OCI-LY3 (cell line): ENCODE data around the gene ANKZF1.
A peak's percentile ranks its signal among the peaks of the same experiment; 100 is the strongest.

Source experiments
- H2AFZ ChIP-seq: fragments of 200-600, 300-600 bp; shearing (Covaris generic); 2 replicates; pipeline ENCODE4 v1.6.0; 2014; ENCODE audit warnings: antibody characterized with exemption, low read depth, low read length
- H3K27ac ChIP-seq: fragments of 200-600, 300-600 bp; sonication (generic); 2 replicates; pipeline ENCODE4 v1.5.1; 2014; ENCODE audit warnings: mild to moderate bottlenecking, low read length, moderate library complexity, mixed read lengths
- H3K27me3 ChIP-seq: fragments of 200-600, 300-600 bp; sonication (generic); 2 replicates; pipeline ENCODE4 v1.6.1; 2014; ENCODE audit warnings: low read depth, low read length, mixed read lengths
- H3K36me3 ChIP-seq: fragments of 200-600, 300-600 bp; sonication (generic); replicated peaks from 2 replicates; pipeline ENCODE3; 2014; ENCODE audit warnings: low read depth, low read length, mixed read lengths
- H3K4me1 ChIP-seq: fragments of 300-600, 200-600 bp; sonication (generic); 2 replicates; pipeline ENCODE4 v1.6.1; 2014; ENCODE audit warnings: low read length, mixed read lengths
- H3K4me2 ChIP-seq: fragments of 200-600, 300-600 bp; sonication (generic); 2 replicates; pipeline ENCODE4 v1.6.1; 2014; ENCODE audit warnings: low read length, mixed read lengths
- H3K4me3 ChIP-seq: fragments of 300-600, 200-600 bp; sonication (generic); 2 replicates; pipeline ENCODE4 v1.5.1; 2014; ENCODE audit warnings: antibody characterized with exemption, mild to moderate bottlenecking, low read length, moderate library complexity
- H3K79me2 ChIP-seq: fragments of 300-600, 200-600 bp; shearing (Covaris generic); 2 replicates; pipeline ENCODE4 v1.6.1; 2014; ENCODE audit warnings: mild to moderate bottlenecking, low read length, mixed read lengths
- H3K9ac ChIP-seq: fragments of 300-600, 200-600 bp; shearing (Covaris generic); 2 replicates; pipeline ENCODE4 v1.6.0; 2014; ENCODE audit warnings: mild to moderate bottlenecking, low read length, moderate library complexity
- H3K9me3 ChIP-seq: fragments of 200-600, 300-600 bp; shearing (Covaris generic); 2 replicates; pipeline ENCODE4 v1.6.1; 2014; ENCODE audit warnings: low read length, mixed read lengths; ENCODE audit not compliant: insufficient read depth
- H4K20me1 ChIP-seq: fragments of 200-600, 300-600 bp; sonication (generic); 2 replicates; pipeline ENCODE4 v1.6.1; 2016; ENCODE audit warnings: low read length, mixed read lengths; ENCODE audit not compliant: insufficient read depth
- EZH2phosphoT487 ChIP-seq: fragments of 200-600 bp; shearing (Covaris generic); IDR thresholded peaks from 2 replicates; pipeline ENCODE4 v1.6.1; 2018; ENCODE audit warnings: antibody characterized with exemption, mixed run types, low read depth
- TF ChIP-seq, protein P1 (sequence below): fragments of 200-600, 300-600 bp; sonication (generic); IDR thresholded peaks from 2 replicates; pipeline ENCODE4 v1.5.1; 2014; ENCODE audit warnings: antibody characterized with exemption, low read length, low read depth

Gene ANKZF1

DNA sequence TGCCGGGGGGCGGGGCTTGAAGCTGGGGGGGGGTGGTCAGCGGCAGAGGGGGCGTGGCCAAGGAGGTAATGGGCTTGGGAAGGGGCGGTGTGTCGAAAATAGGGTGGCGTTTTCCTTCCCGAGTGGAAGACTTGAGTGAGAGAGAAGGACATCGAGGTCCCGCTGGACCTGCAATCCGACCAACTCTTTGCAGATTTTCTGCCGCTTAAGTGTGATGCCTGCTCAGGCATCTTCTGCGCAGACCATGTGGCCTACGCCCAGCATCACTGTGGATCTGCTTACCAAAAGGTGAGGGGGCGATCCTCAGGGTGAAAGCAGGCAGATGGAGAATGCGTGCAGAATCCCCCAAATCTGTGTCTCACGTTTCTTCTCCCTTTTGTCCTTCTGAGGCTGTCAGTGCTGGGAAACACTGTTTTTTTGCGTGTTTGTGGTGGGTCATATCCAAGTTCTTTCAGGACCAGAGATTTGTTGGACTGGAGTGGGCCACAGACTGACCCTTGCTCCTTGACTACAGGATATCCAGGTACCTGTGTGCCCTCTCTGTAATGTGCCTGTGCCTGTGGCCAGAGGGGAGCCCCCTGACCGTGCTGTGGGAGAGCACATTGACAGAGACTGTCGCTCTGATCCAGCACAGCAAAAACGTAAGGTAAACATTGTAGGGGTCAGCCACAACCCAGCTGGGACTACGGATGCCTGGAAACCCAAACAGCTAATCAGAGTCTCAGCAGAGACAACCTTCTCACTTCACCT lies 22.3 kb upstream of the ANKZF1 start:
- H3K4me1 ChIP-seq, result peaks cover 7% of the 10 kb centered on the region
- TF ChIP-seq, protein P1, sequence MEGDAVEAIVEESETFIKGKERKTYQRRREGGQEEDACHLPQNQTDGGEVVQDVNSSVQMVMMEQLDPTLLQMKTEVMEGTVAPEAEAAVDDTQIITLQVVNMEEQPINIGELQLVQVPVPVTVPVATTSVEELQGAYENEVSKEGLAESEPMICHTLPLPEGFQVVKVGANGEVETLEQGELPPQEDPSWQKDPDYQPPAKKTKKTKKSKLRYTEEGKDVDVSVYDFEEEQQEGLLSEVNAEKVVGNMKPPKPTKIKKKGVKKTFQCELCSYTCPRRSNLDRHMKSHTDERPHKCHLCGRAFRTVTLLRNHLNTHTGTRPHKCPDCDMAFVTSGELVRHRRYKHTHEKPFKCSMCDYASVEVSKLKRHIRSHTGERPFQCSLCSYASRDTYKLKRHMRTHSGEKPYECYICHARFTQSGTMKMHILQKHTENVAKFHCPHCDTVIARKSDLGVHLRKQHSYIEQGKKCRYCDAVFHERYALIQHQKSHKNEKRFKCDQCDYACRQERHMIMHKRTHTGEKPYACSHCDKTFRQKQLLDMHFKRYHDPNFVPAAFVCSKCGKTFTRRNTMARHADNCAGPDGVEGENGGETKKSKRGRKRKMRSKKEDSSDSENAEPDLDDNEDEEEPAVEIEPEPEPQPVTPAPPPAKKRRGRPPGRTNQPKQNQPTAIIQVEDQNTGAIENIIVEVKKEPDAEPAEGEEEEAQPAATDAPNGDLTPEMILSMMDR, result no peak
- TF ChIP-seq EZH2phosphoT487, result no peak
- no peak overlapping the region for H2AFZ ChIP-seq
- H3K79me2 ChIP-seq, result no peaks in the 10 kb centered on the region
- H3K27ac ChIP-seq, result peak overlapping the region; percentile 67
- H4K20me1 ChIP-seq, result no peaks in the 10 kb centered on the region
- H3K4me3 ChIP-seq, result peak overlapping the region; percentile 91
- H3K4me2 ChIP-seq, result peak overlapping the region; percentile 95
- H3K36me3 ChIP-seq, result no peaks in the 10 kb centered on the region
- H3K9me3 ChIP-seq, result no peaks in the 10 kb centered on the region
- H3K9ac ChIP-seq, result peak overlapping the region; percentile 86
- no peaks in the 10 kb centered on the region for H3K27me3 ChIP-seq

DNA sequence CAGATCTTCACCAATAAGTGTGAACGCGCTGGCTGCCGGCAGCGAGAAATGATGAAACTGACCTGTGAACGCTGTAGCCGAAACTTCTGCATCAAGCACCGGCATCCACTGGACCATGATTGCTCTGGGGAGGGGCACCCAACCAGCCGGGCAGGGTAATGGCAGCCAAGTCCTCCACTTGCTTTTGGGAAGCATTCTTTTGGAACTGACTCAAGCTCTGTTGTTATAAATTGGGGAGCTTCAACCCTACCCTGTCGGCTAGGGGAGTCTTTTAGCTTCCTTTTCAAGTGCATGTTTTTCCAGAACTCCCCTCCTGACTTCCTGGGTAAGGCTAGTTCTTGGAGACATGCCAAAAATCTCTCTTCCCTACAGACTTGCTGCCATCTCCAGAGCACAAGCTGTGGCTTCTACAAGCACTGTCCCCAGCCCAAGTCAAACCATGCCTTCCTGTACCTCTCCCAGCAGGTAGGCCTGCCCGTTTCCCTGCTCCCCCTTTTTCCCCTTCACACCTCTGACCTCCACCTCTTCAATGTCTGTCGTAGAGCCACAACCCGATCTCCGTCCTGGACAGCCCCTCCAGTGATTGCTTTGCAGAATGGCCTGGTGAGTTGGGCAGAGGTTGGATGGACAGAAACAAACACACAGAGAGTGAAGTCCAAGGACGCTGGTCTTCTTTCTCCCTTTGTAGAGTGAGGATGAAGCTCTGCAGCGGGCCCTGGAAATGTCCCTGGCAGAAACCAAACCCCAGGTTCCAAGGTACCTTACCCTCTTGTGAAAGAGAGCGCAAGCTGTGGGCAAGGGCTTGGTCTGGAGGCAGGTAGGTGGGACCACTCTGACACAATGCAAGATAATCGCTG lies 21.5 kb upstream of the ANKZF1 start:
- no peak for TF ChIP-seq EZH2phosphoT487
- TF ChIP-seq, protein P1, result no peak
- no peaks in the 10 kb centered on the region for H3K36me3 ChIP-seq
- no peak overlapping the region for H3K27ac ChIP-seq
- H3K79me2 ChIP-seq, result no peaks in the 10 kb centered on the region
- no peak overlapping the region for H3K9ac ChIP-seq
- no peaks in the 10 kb centered on the region for H4K20me1 ChIP-seq
- H2AFZ ChIP-seq, result no peak overlapping the region
- H3K4me2 ChIP-seq, result peak overlapping the region; percentile 95
- no peaks in the 10 kb centered on the region for H3K9me3 ChIP-seq
- H3K4me3 ChIP-seq, result peak overlapping the region; percentile 91; the same call in 1 of the 2 replicates
- H3K27me3 ChIP-seq, result no peaks in the 10 kb centered on the region
- H3K4me1 ChIP-seq, result peaks cover 7% of the 10 kb centered on the region

DNA sequence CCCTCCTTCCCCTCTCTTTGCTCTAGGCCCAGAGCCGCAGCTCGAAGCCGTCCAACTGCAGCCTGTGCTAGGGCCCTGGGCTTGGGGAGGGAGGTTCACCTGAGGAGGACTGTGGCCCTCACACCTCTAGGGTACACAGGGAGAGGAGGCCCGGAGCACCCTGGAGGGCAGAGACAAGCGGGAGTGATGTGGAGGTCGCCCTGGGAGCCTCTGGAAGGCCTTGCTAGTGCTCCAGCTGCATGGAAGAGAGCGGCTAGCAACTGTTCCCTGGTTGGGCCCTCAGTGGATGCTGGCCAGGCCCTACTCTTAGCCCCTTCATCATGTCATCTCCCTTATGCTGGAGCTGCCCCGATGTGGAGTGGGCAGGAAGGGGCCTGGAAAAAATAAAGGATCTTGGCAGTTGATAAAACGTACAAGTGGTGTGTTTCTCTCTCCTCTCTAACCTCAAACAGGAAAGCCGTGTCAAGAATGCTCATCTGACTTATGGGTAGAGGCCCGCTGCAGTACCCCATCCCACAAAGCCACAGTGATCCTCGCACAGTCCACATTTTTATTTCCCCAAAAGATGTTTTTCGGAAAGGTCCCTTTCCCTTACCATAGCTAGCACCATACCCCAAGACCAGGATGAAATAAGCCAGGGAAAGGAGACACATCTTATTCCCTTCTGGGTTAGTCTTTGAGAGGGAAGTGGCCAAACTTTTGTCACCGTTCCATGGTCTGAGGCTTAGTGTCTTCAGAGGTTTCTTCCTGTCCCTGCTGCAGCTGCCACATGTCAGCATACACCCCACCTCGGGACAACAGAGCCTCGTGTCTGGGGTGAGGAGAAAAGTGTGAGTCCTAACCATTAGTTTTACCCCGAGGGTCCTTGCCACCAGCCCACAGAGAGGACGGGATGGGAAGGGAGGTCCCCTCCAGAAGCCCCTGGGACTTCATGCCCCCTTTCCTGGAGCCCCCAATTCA lies 20.1 kb upstream of the ANKZF1 start:
- Histone ChIP-seq H3K4me3 (no peak overlapping the region), H3K9me3 (no peaks in the 10 kb centered on the region), H3K9ac (no peak overlapping the region), H3K27ac (no peak overlapping the region), H3K27me3 (no peaks in the 10 kb centered on the region), H3K4me1 (peaks cover 7% of the 10 kb centered on the region), H3K36me3 (no peaks in the 10 kb centered on the region), H3K79me2 (no peaks in the 10 kb centered on the region), H2AFZ (no peak overlapping the region), H4K20me1 (no peaks in the 10 kb centered on the region), H3K4me2 (no peak overlapping the region)
- TF ChIP-seq EZH2phosphoT487, result no peak
- TF ChIP-seq, protein P1, result no peak
